ENCODE data around the gene AP2A1.

- TF ChIP-seq POLR2AphosphoS5 (IDR thresholded peaks at IDR 0.05; ENCODE audit: borderline replicate concordance, low read depth, low read length) (no peak), EZH2 (IDR thresholded peaks at IDR 0.05) (no peak)
These were observed 79.6 kb downstream of the AP2A1 start for GRCh38 chr19:49846408-49846807.
